HG03520 (cell line): ENCODE measurements around the gene MRPL55.

Experiments
- ATAC-seq: cut with Tn5 transposase; IDR thresholded peaks from one replicate; pipeline ENCODE4 v1.9.1; 2021; ENCODE audit warnings: mild to moderate bottlenecking, moderate library complexity; ENCODE audit not compliant: unreplicated experiment

The MRPL55 gene

GRCh38 chr1:228109073-228109961 is at the start of gene MRPL55:
TSS of gene MRPL55 (minus strand) at chr1:228109299. CDS start at chr1:228108260, 1,039 bp downstream.
- ATAC-seq, result peak; percentile 82

GRCh38 chr1:228158151-228159007 is 49.3 kb upstream of the MRPL55 start:
- no peak for ATAC-seq

- no peak for ATAC-seq
Measured at GRCh38 chr1:228157729-228158126, 48.6 kb upstream of the MRPL55 start.

GRCh38 chr1:228156941-228157728 is 48.0 kb upstream of the MRPL55 start:
- ATAC-seq, result no peak

GRCh38 chr1:228156515-228156881 is 47.4 kb upstream of the MRPL55 start:
- no peak for ATAC-seq

GRCh38 chr1:228155596-228156514 is 46.8 kb upstream of the MRPL55 start:
- ATAC-seq, result no peak

- no peak for ATAC-seq
Measured at GRCh38 chr1:228154670-228155571, 45.8 kb upstream of the MRPL55 start.

GRCh38 chr1:228154021-228154669 is 45.0 kb upstream of the MRPL55 start:
- ATAC-seq, result no peak

- no peak for ATAC-seq
Measured at GRCh38 chr1:228152918-228153258, 43.8 kb upstream of the MRPL55 start.

- ATAC-seq, result no peak
Measured at GRCh38 chr1:228152097-228152917, 43.2 kb upstream of the MRPL55 start.

- no peak for ATAC-seq
Measured at GRCh38 chr1:228151180-228151925, 42.3 kb upstream of the MRPL55 start.

GRCh38 chr1:228150461-228151179 is 41.5 kb upstream of the MRPL55 start:
- ATAC-seq, result no peak

- ATAC-seq, result no peak
Measured at GRCh38 chr1:228150120-228150460, 41.0 kb upstream of the MRPL55 start.

- ATAC-seq, result no peak
Measured at GRCh38 chr1:228149406-228150119, 40.5 kb upstream of the MRPL55 start, which contains the start of gene GJC2. TSS of gene GJC2 (plus strand) at chr1:228149930. CDS start at chr1:228157759, 7,829 bp downstream.

GRCh38 chr1:228148935-228149405 is 39.9 kb upstream of the MRPL55 start:
- no peak for ATAC-seq
